Stimulated activated CD4-positive, alpha-beta T cell treated with anti-CD3 and anti-CD28 coated beads, Interleukin-1b, Interleukin-23, amount 100 ng/mL, for 24 hours (primary cell): ENCODE results near the gene DMP1.

Source experiments
- DNase-seq, 4 experiments: peaks; one replicate each; pipeline ENCODE4 v3.0.0-alpha.2; 2020; ENCODE audit warnings: low read depth in 4 of 4, low spot score in 1 of 4

DMP1 gene, protein sequence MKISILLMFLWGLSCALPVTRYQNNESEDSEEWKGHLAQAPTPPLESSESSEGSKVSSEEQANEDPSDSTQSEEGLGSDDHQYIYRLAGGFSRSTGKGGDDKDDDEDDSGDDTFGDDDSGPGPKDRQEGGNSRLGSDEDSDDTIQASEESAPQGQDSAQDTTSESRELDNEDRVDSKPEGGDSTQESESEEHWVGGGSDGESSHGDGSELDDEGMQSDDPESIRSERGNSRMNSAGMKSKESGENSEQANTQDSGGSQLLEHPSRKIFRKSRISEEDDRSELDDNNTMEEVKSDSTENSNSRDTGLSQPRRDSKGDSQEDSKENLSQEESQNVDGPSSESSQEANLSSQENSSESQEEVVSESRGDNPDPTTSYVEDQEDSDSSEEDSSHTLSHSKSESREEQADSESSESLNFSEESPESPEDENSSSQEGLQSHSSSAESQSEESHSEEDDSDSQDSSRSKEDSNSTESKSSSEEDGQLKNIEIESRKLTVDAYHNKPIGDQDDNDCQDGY

DNA sequence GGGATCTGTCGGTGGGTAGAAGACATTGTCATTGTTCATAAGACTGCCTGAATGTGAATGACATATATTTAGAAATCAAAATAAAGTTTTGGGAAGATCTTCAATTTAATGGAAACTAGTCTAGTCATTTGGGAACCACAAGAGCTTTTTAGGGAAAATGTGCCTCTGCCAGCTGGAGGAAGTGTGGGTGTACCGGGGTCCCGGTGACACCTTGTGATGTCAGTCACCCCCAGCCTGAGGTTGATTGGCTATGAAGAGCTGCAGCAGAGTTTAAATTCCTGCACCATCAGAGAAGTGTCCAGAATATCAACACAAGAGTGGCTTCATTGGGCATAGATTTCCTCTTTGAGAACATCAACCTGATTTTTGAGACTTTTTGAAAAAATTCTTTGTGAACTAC is at the start of gene DMP1:
Gene DMP1 (plus strand): TSS at position 301 of the 400 bp plus-strand sequence. CDS start 6,213 bp downstream, outside the sequence.
- DNase-seq: no peak

DNA sequence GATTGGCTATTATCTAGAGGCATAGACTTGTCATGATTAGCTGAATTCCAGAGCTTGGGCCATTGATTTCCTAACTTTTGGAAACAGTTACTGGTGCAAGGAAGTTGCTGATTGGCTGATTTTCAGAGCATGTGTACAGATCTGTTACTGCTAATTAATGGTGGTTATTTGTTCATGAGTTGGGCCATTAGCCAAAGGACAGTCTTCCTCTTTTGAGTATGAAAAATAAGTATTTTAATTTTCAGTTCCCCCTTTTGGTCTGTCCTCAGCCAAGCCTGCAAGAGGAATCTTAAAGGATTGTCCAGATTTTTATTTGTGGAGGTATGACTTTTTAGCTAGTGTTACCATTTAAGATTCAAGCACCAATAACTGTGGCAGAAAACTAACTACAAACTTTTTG is 48.7 kb upstream of the DMP1 start:
- no peak for DNase-seq

DNA sequence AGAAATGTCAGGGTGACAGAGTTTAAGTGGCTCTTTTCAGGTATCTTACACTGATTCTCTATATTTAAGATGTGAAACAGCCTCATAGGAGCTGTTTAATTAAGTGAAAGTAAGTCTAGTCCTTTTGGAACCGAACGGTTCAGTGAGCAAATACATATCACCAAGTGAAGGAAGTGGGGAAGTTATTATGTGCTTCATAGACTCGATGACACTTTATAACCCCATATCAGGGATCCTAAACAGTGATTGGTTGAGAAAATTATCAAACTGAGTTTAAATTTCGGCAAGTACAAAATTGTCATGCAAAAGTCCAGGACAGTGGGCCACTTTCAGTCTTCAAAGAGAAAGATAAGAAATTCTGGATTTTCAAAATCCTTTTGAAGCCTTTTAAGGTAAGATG is 41.9 kb upstream of the DMP1 start, which contains the start of gene DSPP:
Gene DSPP (plus strand): TSS at position 301 of the 400 bp plus-strand sequence. CDS start 2,380 bp downstream, outside the sequence.
- DNase-seq: no peak

DNA sequence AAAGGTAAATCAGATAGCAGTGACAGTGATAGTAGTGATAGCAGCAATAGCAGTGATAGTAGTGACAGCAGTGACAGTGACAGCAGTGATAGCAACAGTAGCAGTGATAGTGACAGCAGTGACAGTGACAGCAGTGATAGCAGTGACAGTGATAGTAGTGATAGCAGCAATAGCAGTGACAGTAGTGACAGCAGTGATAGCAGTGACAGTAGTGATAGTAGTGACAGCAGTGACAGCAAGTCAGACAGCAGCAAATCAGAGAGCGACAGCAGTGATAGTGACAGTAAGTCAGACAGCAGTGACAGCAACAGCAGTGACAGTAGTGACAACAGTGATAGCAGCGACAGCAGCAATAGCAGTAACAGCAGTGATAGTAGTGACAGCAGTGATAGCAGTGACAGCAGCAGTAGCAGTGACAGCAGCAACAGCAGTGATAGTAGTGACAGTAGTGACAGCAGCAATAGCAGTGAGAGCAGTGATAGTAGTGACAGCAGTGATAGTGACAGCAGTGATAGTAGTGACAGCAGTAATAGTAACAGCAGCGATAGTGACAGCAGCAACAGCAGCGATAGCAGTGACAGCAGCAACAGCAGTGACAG is 35.7 kb upstream of the DMP1 start:
- no peak for DNase-seq

DNA sequence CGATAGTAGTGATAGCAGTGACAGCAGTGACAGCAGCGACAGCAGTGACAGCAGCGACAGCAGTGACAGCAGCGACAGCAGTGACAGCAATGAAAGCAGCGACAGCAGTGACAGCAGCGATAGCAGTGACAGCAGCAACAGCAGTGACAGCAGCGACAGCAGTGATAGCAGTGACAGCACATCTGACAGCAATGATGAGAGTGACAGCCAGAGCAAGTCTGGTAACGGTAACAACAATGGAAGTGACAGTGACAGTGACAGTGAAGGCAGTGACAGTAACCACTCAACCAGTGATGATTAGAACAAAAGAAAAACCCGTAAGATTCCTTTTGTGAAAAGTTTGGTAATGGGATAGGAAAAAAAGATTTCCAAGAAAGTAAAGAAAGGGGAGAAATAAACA is 33.8 kb upstream of the DMP1 start:
- no peak for DNase-seq

DNA sequence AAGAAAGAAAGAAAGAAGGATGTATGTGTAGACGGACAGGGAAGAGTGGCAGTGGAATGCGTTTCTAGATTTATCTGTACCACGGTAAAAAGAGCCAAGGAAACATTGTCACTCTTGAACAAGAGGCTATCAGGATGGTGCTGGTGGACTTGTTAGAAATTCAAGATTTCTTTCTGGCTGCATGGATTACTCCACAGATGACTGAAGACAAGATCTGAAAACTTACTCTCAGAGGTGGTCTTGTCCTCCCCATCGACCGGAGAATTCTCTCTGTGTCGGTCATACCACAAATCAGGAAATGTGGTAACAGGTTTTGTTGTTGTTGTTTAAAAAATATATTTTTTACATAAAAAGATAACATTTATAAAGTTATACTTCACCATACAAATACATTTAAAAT is 30.0 kb upstream of the DMP1 start:
- DNase-seq: no peak

DNA sequence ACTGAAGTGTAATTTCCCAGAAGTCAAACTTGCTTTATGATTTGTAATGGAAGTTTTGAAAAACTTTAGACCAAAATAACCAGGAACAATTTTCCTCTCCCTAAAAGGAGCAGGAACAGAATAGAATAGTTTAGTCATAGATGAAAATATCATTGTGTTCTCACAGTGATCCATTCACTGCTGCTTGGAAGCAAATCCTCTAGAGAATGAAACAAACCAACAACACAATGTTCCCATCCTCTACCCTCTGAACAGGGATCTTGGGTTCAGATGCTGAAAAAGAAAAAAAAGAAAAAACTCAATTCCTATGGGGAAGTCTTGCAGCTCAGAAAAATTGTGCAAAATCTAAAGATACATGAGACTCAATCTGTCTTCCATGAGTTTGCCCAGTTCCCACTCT is 29.6 kb upstream of the DMP1 start:
- no peak for DNase-seq

DNA sequence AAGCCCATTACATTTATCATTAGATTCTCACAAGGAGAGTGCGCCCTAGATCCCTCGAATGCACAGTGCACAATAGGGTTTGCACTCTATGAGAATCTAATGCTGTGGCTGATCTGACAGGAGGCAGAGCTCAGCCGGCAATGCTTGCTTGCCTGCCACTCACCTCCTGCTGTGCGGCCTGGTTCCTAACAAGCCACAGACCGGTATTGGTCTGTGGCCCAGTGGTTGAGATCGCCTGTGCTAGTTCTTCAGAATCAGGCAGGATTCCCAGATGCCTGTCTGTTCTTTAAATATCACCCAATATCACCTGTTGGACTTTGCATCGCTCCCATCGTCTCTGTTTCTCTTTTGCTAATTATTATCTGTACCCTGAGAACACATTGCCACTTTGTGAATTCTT is 27.8 kb upstream of the DMP1 start:
- no peak for DNase-seq

DNA sequence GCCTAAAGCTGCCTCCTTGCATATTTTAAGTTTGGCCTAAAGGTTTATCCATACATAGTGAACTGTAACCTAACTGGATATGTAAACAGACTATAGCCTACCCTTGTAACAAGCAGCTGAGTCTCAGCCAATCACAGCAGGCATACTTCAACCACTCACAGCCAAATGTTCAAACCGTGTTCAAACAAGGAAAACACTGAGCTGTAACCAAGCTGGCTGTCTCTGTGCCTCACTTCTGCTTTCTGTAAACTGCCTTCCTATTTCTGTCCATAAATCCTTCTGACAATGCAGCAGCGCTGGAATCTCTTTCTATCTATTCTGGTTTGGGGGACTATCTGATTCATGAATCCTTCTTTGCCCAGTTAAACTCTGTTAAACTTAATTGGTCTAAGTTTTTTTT is 25.4 kb upstream of the DMP1 start:
- no peak for DNase-seq

DNA sequence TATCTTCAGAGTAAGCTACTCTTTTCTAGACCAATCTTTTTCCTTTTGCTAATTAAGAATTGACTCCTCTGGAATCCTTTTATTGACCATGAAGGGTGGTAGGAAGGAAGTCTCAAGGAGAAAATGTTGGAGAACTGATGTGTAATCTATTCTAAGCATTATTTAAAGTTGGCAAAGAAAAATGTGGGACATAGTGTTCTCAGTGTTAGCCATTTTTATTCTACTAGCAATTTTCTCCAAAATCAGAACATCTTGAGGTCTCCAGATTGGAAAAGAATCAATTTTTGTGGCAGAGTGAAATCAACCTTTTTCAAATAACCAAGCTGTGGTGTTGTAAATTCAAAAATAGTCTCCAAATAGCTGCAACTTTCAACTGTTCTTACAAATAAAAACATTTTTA is 18.4 kb upstream of the DMP1 start:
- no peak for DNase-seq

DNA sequence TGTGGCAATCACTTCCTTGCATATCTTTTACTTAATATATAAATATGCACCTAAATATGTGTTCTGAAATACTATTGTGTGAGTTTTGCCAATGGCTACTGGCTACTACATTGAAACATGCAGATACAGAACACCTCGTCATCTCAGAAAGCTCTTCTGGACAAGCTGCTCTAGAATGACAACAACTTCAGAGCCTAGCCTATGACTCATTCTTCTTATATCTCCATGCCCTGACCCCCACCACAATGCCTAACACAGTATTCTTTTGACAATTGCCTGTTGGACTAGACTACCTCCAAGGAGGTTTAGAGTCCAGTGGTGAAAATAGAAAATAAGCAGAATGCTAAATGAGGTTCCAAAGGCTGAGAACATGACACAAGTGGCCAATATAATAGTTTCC is 17.6 kb upstream of the DMP1 start:
- DNase-seq: no peak

DNA sequence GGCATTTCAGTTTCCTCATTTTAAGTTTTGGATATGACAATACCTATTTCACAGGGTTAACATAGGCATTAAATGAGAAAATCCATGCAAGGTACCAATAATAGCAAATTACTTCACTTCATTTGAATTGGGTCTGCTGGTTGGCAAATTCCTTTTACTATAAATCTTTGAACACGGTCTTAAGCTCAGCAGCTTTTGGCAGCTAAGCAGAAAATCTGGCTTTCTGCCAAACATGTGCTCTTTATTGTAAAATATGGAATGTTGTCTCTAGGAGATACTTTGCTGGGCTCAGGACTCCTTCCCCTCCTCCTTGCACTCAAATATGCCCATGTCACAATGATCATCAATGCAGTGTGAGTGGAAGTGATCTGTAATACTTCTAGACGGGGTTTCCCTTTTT is 16.8 kb upstream of the DMP1 start:
- no peak for DNase-seq

DNA sequence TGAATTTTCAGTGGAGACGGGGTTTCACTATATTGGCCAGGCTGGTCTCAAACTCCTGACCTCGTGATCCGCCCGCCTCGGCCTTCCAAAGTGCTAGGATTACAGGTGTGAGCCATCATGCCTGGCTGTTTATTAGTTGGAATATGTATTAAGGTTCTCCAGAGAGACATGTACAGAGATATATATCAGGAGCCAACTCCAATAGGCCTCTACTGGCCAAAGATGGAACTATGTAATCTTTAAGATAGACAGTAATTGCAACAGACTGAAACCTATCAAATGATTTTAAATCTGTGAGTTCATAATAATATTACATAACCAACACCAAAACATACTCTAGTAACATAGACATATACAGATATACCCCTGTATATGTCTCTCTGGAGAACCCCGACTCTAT is 5.8 kb upstream of the DMP1 start:
- DNase-seq: no peak

DNA sequence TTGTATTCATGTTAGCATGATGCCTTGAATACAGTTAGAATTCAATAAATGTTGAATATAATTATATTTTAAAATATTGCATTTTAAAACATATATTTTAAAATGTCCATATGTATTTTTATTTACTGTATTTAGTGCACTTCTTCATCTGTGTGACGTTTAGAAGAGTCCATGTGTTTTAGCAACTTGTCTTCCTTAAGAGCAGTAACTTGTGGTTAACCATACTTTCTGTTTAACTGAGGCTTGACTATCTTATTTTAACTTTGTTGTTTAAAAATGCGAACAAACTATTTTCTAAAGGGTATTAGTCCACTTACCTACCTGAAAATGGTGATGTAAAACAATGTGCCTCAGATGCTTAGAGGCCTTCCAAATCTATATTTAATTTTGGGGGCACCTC is 858 bp downstream of the DMP1 start:
- no peak for DNase-seq

DNA sequence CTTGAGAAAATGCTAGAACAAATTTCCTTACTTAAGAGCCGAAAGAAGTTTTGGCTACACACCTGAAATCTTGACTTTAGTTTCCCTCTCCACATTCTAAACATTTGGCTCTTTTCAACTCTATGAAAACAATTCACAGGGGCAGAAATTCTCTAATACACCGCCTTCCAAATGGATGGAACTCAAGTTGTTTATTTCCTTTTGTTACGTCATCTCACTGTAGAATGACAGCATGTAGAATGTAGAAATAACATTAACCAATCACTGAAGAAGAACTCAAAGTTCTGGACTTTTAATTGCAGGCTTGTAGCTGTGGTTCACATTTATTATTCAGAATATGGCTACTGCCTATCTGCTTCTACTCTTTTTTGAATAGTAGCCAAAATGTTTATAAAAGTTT is 1.9 kb downstream of the DMP1 start:
- DNase-seq: no peak

DNA sequence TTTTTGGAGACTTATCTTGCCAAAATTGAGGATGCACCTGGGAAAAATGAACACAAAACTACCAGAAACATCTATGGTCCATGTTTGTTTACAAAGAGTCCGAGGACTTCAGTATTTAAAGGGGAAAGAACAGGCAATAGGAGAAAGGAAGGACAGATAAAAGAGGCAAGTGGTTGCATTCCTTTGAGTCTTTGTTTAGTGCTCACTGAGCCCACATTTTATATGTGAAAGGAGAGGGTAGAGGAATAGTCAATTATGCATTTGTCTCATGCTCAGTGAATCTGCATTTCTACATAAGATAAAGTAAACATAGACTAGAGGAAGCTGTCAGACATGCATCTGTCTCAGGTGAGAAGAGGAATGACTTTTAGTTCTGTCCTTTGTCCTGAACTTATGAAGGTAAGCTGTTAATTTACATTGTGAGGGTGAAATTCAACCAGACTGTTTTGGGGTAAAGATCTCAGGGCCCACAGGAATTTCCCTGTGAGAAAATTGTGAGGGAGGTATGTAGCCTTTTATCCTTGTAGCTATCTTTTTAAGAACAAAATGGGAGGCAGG is 4.5 kb downstream of the DMP1 start:
- no peak for DNase-seq

DNA sequence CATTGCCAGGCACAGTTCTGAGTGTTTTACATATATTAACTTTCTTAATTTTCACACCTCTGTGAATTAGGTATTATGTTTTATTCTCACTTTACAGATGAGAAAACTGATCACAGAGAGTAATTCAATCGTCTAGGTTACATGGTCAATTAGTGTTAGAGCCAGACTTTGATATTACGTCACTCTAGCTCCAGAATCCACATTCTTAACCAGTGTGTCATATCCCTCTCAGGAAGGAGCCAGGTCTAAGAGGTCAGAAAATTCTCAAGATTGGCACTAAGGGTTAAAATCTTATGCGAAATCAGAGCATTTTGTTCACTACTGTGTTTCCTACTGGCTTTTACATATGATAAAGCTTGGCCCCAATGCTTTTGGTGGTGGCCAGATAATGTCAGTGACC is 7.4 kb downstream of the DMP1 start:
- no peak for DNase-seq

DNA sequence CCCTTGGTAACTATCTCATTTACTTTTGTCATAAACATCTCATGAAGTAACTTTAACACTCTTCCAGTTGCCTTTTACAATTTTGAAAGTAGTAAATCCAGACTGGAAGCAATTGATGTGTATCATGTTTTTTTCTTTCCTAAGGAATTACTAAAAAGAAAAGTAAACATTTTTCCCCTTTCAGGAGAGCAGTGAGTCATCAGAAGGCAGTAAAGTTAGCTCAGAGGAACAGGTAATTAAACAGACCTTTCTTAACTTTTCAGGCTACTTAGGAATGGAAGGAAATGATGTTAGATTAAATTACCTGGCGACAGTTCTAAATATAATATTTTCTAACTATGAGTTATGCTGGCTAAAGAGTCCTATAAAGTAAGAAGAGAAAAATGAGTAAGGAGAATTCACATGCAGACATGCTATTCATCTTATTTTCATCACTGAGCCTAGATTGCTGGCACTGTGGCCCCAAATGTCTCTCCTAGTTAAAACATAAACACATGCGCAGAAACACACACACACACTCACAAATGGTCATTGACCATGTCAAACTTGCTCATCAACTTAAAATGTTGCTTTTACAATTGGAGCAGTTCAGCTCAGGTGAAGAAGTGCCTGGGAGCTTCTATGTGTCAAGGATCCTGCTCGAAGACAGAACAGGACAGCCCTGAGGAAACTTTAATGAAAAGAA is 9.3 kb downstream of the DMP1 start:
- DNase-seq: no peak

DNA sequence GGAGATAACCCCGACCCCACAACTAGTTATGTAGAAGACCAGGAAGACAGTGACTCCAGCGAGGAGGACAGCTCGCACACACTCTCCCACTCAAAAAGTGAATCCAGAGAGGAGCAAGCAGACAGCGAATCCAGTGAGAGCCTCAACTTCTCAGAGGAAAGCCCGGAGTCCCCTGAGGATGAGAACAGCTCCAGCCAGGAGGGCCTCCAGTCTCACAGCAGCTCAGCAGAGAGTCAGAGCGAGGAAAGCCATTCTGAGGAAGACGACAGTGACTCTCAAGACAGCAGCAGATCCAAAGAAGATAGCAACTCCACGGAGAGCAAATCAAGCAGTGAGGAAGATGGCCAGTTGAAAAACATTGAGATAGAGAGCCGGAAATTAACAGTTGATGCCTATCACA is 12.8 kb downstream of the DMP1 start:
- DNase-seq: no peak

DNA sequence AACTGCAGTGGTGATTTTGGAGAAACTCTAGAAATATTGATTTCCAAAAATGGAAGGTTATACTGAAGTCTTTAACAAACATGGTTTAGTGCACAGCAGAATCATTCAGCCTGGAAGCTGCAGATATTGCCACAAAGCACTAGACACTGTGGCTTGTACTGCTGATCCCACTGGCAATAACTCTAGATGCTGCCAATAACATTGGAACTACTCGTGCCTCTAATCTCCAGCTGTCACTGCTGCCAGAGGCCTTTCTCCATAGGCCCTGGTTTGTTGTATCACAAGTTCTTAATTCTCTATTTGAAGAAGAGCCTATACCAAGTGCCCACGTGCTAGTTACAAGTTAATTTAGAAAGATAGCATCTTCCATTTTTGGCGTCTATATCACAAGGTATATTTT is 19.3 kb downstream of the DMP1 start:
- no peak for DNase-seq

DNA sequence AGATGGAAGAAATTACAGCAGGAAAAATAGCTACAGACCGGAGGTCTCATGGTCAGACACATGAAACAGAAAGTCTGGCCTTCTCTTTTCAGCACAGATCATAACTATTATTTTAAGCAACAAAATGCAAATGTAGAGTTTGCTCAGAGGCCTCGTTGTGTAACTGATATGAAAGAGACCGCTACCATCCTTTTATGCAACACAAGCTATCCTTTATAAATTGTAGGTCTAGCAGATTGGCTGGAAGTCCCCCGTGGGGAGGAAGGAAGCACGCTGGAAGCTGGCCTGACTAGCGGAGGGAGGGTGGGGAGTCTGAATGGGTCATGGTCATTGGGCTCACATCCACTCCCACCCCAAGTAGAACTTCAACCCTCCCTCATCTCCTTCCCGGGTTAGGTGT is 27.7 kb downstream of the DMP1 start:
- DNase-seq: no peak
